Smooth muscle cell (in vitro differentiated cells): ENCODE measurements around the gene MAST3. TPM values are rescaled to one million over a fixed set of nuclear protein-coding genes. Genes with fewer than 3 reads are reported as not detected.
A peak's percentile ranks its signal among the peaks of the same experiment; 100 is the strongest.

ENCODE experiments used
- DNase-seq: peaks from one replicate; lab custom pipeline; 2025; ENCODE audit not compliant: unreplicated experiment; lab: John Stamatoyannopoulos, UW
- H2AFZ ChIP-seq: fragments of 200-600 bp; sonication (generic); 2 replicates; pipeline ENCODE4 v1.6.0; 2016; ENCODE audit warnings: antibody characterized with exemption, low read depth, mild to moderate bottlenecking
- H3F3A ChIP-seq: fragments of 200-600 bp; sonication (generic); 2 replicates; pipeline ENCODE4 v1.6.0; 2017; ENCODE audit warnings: antibody characterized with exemption, low read depth
- H3K27ac ChIP-seq: fragments of 200-600 bp; sonication (generic); 2 replicates; pipeline ENCODE4 v1.5.1; 2016; ENCODE audit warnings: low read depth, mild to moderate bottlenecking
- H3K27me3 ChIP-seq: fragments of 200-600 bp; sonication (generic); 2 replicates; pipeline ENCODE4 v1.6.1; 2016; ENCODE audit warnings: low read depth, mild to moderate bottlenecking
- H3K36me3 ChIP-seq: fragments of 200-600 bp; sonication (generic); 2 replicates; pipeline ENCODE4 v1.5.1; 2016; ENCODE audit warnings: low read depth
- H3K4me1 ChIP-seq: fragments of 200-600 bp; sonication (generic); 2 replicates; pipeline ENCODE4 v1.5.1; 2016; ENCODE audit warnings: low read depth
- H3K4me2 ChIP-seq: fragments of 200-600 bp; sonication (generic); 2 replicates; pipeline ENCODE4 v1.6.0; 2016; ENCODE audit warnings: mild to moderate bottlenecking
- H3K4me3 ChIP-seq: fragments of 200-600 bp; sonication (generic); 2 replicates; pipeline ENCODE4 v1.5.1; 2016; ENCODE audit warnings: mild to moderate bottlenecking
- H3K79me2 ChIP-seq: fragments of 200-600 bp; sonication (generic); 2 replicates; pipeline ENCODE4 v1.6.0; 2016; ENCODE audit warnings: low read depth, mild to moderate bottlenecking
- H3K9ac ChIP-seq: fragments of 200-600 bp; sonication (generic); 2 replicates; pipeline ENCODE4 v1.6.0; 2016; ENCODE audit warnings: low read depth
- H3K9me3 ChIP-seq: fragments of 200-600 bp; sonication (generic); replicated peaks from 2 replicates; pipeline ENCODE4 v1.5.1; 2016; ENCODE audit warnings: low read depth
- H4K20me1 ChIP-seq: fragments of 200-600 bp; sonication (generic); 2 replicates; pipeline ENCODE4 v1.6.0; 2016; ENCODE audit warnings: low read depth
- WGBS: methylation state at CpG from one replicate; pipeline ENCODE4 v1.1.7; 2016; ENCODE audit warnings: low lambda C conversion rate; 5-methylcytosine and 5-hydroxymethylcytosine counted together
- polyA plus RNA-seq: library from polyadenylated mRNA; unstranded; fragments of >200 nt; fragmentation: Nextera tagmentation; extraction: Ambion mirVana; gene quantifications from 2 replicates; pipeline ENCODE4 v1.2.1, GENCODE V29; 2016
- total RNA-seq: library from RNA; depleted of rRNA; stranded (reverse); fragments of >200 nt; gene quantifications from 2 replicates; pipeline ENCODE4 v1.2.3, GENCODE V29; 2014
- TF ChIP-seq, protein P1 (sequence below): fragments of 200-600 bp; sonication (generic); IDR thresholded peaks from 2 replicates; pipeline ENCODE4 v1.5.1; 2017; ENCODE audit warnings: borderline replicate concordance, mild to moderate bottlenecking, antibody characterized with exemption; ENCODE audit not compliant: insufficient read depth, poor library complexity, severe bottlenecking

The MAST3 gene
- total and polyA plus RNA-seq, 2 experiments from 2014 or later, result 4.3 TPM

DNA sequence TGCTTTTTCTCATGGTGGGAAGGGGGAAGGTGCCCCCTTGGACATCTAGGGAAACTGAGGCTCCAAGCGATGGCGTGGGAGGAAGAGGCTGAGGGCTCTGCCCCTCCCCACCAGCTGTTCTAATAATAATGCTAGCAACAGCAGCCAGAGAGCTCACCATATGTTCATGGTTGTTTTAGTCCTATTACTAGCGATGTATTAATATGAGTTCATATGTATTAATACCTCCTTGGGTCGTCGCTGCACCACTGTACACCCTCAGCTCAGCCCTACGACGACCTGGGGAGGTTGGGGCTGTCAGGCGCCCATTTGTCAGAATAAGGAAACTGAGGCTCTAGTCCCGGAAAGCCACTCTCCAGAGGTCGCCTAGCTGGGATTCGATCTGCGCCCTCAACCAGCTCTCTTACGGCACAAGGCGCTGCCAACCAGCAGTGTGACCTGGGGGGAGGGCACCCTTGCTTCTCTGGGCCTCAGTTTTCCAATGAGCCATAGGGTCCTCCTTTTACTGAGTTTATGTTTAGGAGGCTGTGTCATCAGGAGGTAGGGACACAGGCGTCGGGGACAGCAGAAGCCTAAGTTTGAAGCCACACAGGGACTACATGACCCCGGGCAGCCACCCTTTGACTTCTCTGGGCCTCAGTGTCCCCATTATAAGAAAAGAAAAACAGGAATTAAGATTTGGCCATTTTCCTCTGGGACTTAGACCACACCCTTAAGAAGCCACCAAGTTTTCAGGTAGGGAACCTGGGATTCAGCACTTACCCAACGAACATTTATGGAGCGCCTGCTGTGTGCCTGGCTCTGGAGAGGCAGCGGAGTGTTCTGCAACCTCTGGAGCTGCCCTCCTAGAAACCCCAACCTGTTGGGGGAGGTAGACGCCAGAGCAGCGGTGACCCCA, 664 bp downstream of the MAST3 start:
- Histone ChIP-seq H3K9ac (no peak overlapping the region), H4K20me1 (no peaks in the 10 kb centered on the region), H3K4me2 (peak overlapping the region; percentile 84), H3K36me3 (no peaks in the 10 kb centered on the region), H3K4me1 (peaks cover 4% of the 10 kb centered on the region), H3K27ac (no peak overlapping the region), H3K4me3 (peak overlapping the region; percentile 42), H3F3A (peaks cover 4% of the 10 kb centered on the region), H2AFZ (no peak overlapping the region), H3K9me3 (no peaks in the 10 kb centered on the region), H3K27me3 (peaks cover 20% of the 10 kb centered on the region), H3K79me2 (no peaks in the 10 kb centered on the region)
- TF ChIP-seq, protein P1, sequence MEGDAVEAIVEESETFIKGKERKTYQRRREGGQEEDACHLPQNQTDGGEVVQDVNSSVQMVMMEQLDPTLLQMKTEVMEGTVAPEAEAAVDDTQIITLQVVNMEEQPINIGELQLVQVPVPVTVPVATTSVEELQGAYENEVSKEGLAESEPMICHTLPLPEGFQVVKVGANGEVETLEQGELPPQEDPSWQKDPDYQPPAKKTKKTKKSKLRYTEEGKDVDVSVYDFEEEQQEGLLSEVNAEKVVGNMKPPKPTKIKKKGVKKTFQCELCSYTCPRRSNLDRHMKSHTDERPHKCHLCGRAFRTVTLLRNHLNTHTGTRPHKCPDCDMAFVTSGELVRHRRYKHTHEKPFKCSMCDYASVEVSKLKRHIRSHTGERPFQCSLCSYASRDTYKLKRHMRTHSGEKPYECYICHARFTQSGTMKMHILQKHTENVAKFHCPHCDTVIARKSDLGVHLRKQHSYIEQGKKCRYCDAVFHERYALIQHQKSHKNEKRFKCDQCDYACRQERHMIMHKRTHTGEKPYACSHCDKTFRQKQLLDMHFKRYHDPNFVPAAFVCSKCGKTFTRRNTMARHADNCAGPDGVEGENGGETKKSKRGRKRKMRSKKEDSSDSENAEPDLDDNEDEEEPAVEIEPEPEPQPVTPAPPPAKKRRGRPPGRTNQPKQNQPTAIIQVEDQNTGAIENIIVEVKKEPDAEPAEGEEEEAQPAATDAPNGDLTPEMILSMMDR, result no peak
- DNase-seq, result no peak
- 54% methylated on average over 22 of the region's 22 CpGs for WGBS

DNA sequence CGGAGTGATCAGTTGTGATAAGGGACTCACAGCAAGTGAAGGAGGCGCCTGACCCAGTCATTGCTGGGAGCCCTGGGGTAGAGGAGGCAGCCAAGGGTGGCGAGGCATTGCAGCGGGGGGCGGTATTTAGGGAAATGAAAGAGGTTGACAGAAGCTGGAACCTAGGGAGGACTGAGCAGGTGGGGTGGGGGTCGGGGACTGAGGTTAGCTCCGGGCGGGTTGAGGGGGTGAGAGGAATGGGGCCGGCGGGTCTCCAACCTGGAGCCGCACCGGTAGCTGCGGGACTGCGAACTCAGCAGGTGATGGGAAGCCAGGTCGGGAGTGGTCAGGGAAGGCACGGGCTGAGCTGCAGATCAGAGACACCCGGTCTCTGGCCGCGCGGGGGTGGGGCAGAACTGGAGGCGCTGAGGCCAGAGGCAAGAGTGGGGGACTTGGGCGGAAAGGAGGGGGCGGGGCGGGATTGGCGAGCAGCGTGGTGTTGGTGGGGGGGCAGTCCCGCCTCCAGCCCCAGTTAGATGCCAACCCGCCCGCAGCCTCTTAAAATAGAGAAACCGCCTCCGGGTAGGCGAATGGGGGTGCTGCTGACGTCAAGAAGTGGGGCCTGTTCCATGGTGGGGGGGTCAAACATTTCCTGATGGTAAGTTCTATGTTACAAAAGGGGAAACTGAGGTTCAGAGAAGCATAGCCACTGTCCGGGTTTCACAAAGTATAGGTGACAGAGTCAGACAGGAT, 1.5 kb downstream of the MAST3 start:
- Histone ChIP-seq H3F3A (peaks cover 4% of the 10 kb centered on the region), H3K79me2 (no peaks in the 10 kb centered on the region), H3K4me1 (peaks cover 4% of the 10 kb centered on the region), H3K9ac (no peak overlapping the region), H3K4me2 (peak overlapping the region; percentile 15), H3K4me3 (no peak overlapping the region), H3K27ac (no peak overlapping the region), H3K27me3 (peaks cover 20% of the 10 kb centered on the region), H3K9me3 (no peaks in the 10 kb centered on the region), H4K20me1 (no peaks in the 10 kb centered on the region), H3K36me3 (no peaks in the 10 kb centered on the region), H2AFZ (no peak overlapping the region)
- no peak for DNase-seq
- TF ChIP-seq, protein P1, result no peak
- 29% methylated on average over 16 of the region's 34 CpGs for WGBS

DNA sequence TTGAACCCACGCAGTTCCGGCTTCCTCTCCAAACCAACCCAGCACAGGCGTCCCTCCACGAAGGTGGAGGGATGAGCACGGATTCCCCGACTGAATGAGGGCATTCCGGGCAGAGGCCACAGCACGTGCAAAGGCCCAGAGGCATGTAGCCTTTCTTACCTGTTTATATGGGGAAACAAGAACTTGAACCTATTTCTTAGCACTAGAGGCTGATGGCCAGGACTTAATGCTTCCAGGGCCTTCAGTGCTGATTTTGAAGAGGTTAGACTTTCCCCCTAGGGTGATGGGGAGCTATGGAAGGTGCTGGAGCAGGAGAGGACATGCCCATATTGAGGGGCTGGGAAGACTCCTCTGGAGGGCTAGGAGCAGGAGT, 2.0 kb downstream of the MAST3 start:
- Histone ChIP-seq H3F3A (peaks cover 4% of the 10 kb centered on the region), H3K36me3 (no peaks in the 10 kb centered on the region), H3K9ac (no peak overlapping the region), H4K20me1 (no peaks in the 10 kb centered on the region), H3K4me1 (peaks cover 4% of the 10 kb centered on the region), H3K9me3 (no peaks in the 10 kb centered on the region), H3K4me3 (no peak overlapping the region), H3K79me2 (no peaks in the 10 kb centered on the region), H3K27ac (no peak overlapping the region), H2AFZ (no peak overlapping the region), H3K27me3 (peaks cover 20% of the 10 kb centered on the region), H3K4me2 (no peak overlapping the region)
- DNase-seq, result no peak
- TF ChIP-seq, protein P1, result no peak
- WGBS, result 89% methylated on average over 8 of the region's 8 CpGs
